Neural cell (in vitro differentiated cells): ENCODE results near the gene ZNF839. TPM values are rescaled to one million over a fixed set of nuclear protein-coding genes. Genes with fewer than 3 reads are reported as not detected.
"Not testable (repeated sequence)": the region's sequence is repeated elsewhere in the genome, so short reads cannot be mapped to it uniquely, and the experiment has no call there.

Source experiments
- H2AFZ ChIP-seq: fragments of 200-600, 300-800 bp; sonication (generic), shearing (Covaris generic); 2 replicates; pipeline ENCODE4 v1.6.0; 2014; ENCODE audit warnings: low read depth, mild to moderate bottlenecking, antibody characterized with exemption, low read length, moderate library complexity
- H3F3A ChIP-seq: fragments of 200-600 bp; shearing (Covaris generic); 2 replicates; pipeline ENCODE4 v1.6.1; 2016; ENCODE audit warnings: mild to moderate bottlenecking, moderate library complexity, mixed read lengths, antibody characterized with exemption, low read length; ENCODE audit not compliant: insufficient read depth, poor library complexity, severe bottlenecking
- H3K27ac ChIP-seq: fragments of 200-600, 300-800 bp; sonication (generic), shearing (Covaris generic); 2 replicates; pipeline ENCODE4 v1.5.1; 2014; ENCODE audit warnings: mild to moderate bottlenecking, low read length, moderate library complexity
- H3K27me3 ChIP-seq: fragments of 300-800, 200-600 bp; sonication (generic), shearing (Covaris generic); 2 replicates; pipeline ENCODE4 v1.6.0; 2014; ENCODE audit warnings: mild to moderate bottlenecking, low read depth, low read length, moderate library complexity; ENCODE audit not compliant: insufficient read depth
- H3K36me3 ChIP-seq: fragments of 300-800, 200-600 bp; sonication (generic), shearing (Covaris generic); 2 replicates; pipeline ENCODE4 v1.5.1; 2014; ENCODE audit warnings: mild to moderate bottlenecking, antibody characterized with exemption, low read length, moderate library complexity; ENCODE audit not compliant: insufficient read depth
- H3K4me2 ChIP-seq: fragments of 300-800, 200-600 bp; sonication (generic), shearing (Covaris generic); 2 replicates; pipeline ENCODE4 v1.6.0; 2014; ENCODE audit warnings: mild to moderate bottlenecking, low read length
- H3K4me3 ChIP-seq: fragments of 300-800, 200-600 bp; sonication (generic), shearing (Covaris generic); 2 replicates; pipeline ENCODE4 v1.5.1; 2014; ENCODE audit warnings: mild to moderate bottlenecking, low read length, moderate library complexity
- H3K79me2 ChIP-seq: fragments of 200-600 bp; shearing (Covaris generic); replicated peaks from 2 replicates; pipeline ENCODE4 v1.6.0; 2014; ENCODE audit warnings: mild to moderate bottlenecking, low read length, moderate library complexity; ENCODE audit not compliant: insufficient read depth
- H3K9ac ChIP-seq: fragments of 300-800, 200-600 bp; sonication (generic), shearing (Covaris generic); 2 replicates; pipeline ENCODE4 v1.6.1; 2016; ENCODE audit warnings: mild to moderate bottlenecking, low read length, mixed read lengths
- H3K9me2 ChIP-seq: fragments of 200-600 bp; shearing (Covaris generic); 2 replicates; pipeline ENCODE4 v1.6.1; 2016; ENCODE audit warnings: mild to moderate bottlenecking, low read length, mixed read lengths; ENCODE audit not compliant: insufficient read depth
- H3K9me3 ChIP-seq: fragments of 200-600, 300-800 bp; sonication (generic), shearing (Covaris generic); 2 replicates; pipeline ENCODE4 v1.6.1; 2016; ENCODE audit warnings: mild to moderate bottlenecking, mixed run types, low read length, moderate library complexity, mixed read lengths
- H4K20me1 ChIP-seq: fragments of 200-600 bp; shearing (Covaris generic); 2 replicates; pipeline ENCODE4 v1.6.1; 2016; ENCODE audit warnings: mild to moderate bottlenecking, mixed run types; ENCODE audit not compliant: insufficient read depth
- CTCF ChIP-seq: fragments of 450-650 bp; IDR thresholded peaks from 2 replicates; pipeline ENCODE4 v1.5.1; 2014; ENCODE audit warnings: antibody characterized with exemption, mild to moderate bottlenecking, moderate library complexity; ENCODE audit not compliant: poor library complexity, severe bottlenecking
- EP300 ChIP-seq: fragments of 450-650 bp; conservative IDR thresholded peaks from 2 replicates; pipeline ENCODE4 v1.6.1; 2014; ENCODE audit warnings: antibody characterized with exemption, mild to moderate bottlenecking, moderate library complexity; ENCODE audit not compliant: poor library complexity, severe bottlenecking
- EZH2 ChIP-seq: fragments of 200-600, 300-800 bp; shearing (Covaris generic), sonication (generic); IDR thresholded peaks from 2 replicates; pipeline ENCODE4 v1.6.1; 2014; ENCODE audit warnings: antibody characterized with exemption, low read length, borderline replicate concordance, mild to moderate bottlenecking; ENCODE audit not compliant: insufficient read depth, poor library complexity, severe bottlenecking
- MXI1 ChIP-seq: fragments of 450-650 bp; conservative IDR thresholded peaks from 2 replicates; pipeline ENCODE4 v1.6.1; 2014; ENCODE audit warnings: antibody characterized with exemption, mild to moderate bottlenecking; ENCODE audit not compliant: poor library complexity, severe bottlenecking
- POLR2AphosphoS5 ChIP-seq: IDR thresholded peaks from 2 replicates; pipeline ENCODE4 v1.6.1; 2012
- RAD21 ChIP-seq: fragments of 450-650 bp; conservative IDR thresholded peaks from 2 replicates; pipeline ENCODE4 v1.6.1; 2014; ENCODE audit warnings: antibody characterized with exemption, mild to moderate bottlenecking, moderate library complexity
- SMC3 ChIP-seq: fragments of 450-650 bp; conservative IDR thresholded peaks from 2 replicates; pipeline ENCODE4 v1.6.1; 2014; ENCODE audit warnings: antibody characterized with exemption, mild to moderate bottlenecking, moderate library complexity; ENCODE audit not compliant: poor library complexity
- TAF1 ChIP-seq: IDR thresholded peaks from 2 replicates; pipeline ENCODE4 v1.6.1; 2012; ENCODE audit warnings: low read depth
- polyA plus RNA-seq: library from polyadenylated mRNA; depleted of rRNA; stranded (reverse); fragments of >200 nt; gene quantifications from 2 replicates; pipeline ENCODE4 v1.2.3, GENCODE V29; 2014
- TF ChIP-seq, protein P1 (sequence below): IDR thresholded peaks from 2 replicates; pipeline ENCODE4 v1.6.1; 2012; ENCODE audit warnings: borderline replicate concordance

ZNF839 gene
- polyA plus RNA-seq, 1 donor from 2014 or later, result 15.3 TPM

GRCh38 chr14:102351023-102351422 lies 31.5 kb downstream of the ZNF839 start:
- H4K20me1 ChIP-seq, result no peaks in the 10 kb centered on the region
- no peaks in the 10 kb centered on the region for H3K79me2 ChIP-seq
- no peak for TF ChIP-seq CTCF
- TF ChIP-seq, protein P1, sequence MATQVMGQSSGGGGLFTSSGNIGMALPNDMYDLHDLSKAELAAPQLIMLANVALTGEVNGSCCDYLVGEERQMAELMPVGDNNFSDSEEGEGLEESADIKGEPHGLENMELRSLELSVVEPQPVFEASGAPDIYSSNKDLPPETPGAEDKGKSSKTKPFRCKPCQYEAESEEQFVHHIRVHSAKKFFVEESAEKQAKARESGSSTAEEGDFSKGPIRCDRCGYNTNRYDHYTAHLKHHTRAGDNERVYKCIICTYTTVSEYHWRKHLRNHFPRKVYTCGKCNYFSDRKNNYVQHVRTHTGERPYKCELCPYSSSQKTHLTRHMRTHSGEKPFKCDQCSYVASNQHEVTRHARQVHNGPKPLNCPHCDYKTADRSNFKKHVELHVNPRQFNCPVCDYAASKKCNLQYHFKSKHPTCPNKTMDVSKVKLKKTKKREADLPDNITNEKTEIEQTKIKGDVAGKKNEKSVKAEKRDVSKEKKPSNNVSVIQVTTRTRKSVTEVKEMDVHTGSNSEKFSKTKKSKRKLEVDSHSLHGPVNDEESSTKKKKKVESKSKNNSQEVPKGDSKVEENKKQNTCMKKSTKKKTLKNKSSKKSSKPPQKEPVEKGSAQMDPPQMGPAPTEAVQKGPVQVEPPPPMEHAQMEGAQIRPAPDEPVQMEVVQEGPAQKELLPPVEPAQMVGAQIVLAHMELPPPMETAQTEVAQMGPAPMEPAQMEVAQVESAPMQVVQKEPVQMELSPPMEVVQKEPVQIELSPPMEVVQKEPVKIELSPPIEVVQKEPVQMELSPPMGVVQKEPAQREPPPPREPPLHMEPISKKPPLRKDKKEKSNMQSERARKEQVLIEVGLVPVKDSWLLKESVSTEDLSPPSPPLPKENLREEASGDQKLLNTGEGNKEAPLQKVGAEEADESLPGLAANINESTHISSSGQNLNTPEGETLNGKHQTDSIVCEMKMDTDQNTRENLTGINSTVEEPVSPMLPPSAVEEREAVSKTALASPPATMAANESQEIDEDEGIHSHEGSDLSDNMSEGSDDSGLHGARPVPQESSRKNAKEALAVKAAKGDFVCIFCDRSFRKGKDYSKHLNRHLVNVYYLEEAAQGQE, result no peak
- no peak for TF ChIP-seq EZH2
- no peak for TF ChIP-seq POLR2AphosphoS5
- TF ChIP-seq EP300, result no peak
- no peak for TF ChIP-seq SMC3
- no peak for TF ChIP-seq TAF1
- no peak for TF ChIP-seq RAD21
- no peak for TF ChIP-seq MXI1
- no peak overlapping the region for H3K9ac ChIP-seq
- H3K27me3 ChIP-seq, result no peaks in the 10 kb centered on the region
- no peaks in the 10 kb centered on the region for H3K36me3 ChIP-seq
- H3K27ac ChIP-seq, result no peak overlapping the region
- H2AFZ ChIP-seq, result no peak overlapping the region
- H3K4me2 ChIP-seq, result no peak overlapping the region
- H3K9me2 ChIP-seq, result no peaks in the 10 kb centered on the region
- H3F3A ChIP-seq, result no peaks in the 10 kb centered on the region
- no peak overlapping the region for H3K4me3 ChIP-seq
- H3K9me3 ChIP-seq, result no peaks in the 10 kb centered on the region

GRCh38 chr14:102351593-102351992 lies 32.0 kb downstream of the ZNF839 start:
- not testable (repeated sequence) for H3K9ac ChIP-seq, H3K79me2 ChIP-seq, H2AFZ ChIP-seq, H3K27me3 ChIP-seq, H4K20me1 ChIP-seq, H3K9me3 ChIP-seq, H3F3A ChIP-seq, H3K4me3 ChIP-seq, H3K9me2 ChIP-seq, H3K27ac ChIP-seq, H3K4me2 ChIP-seq, H3K36me3 ChIP-seq

GRCh38 chr14:102352213-102352612 lies 32.7 kb downstream of the ZNF839 start:
- no peaks in the 10 kb centered on the region for H3K79me2 ChIP-seq
- H3K9me3 ChIP-seq, result no peaks in the 10 kb centered on the region
- H3K4me3 ChIP-seq, result no peak overlapping the region
- no peaks in the 10 kb centered on the region for H3K36me3 ChIP-seq
- H3K27ac ChIP-seq, result no peak overlapping the region
- H3K9ac ChIP-seq, result no peak overlapping the region
- TF ChIP-seq POLR2AphosphoS5 (no peak), SMC3 (no peak), RAD21 (no peak), EZH2 (no peak), EP300 (no peak), CTCF (no peak), MXI1 (no peak), TAF1 (no peak)
- TF ChIP-seq, protein P1, result no peak
- no peaks in the 10 kb centered on the region for H3K27me3 ChIP-seq
- H3K9me2 ChIP-seq, result no peaks in the 10 kb centered on the region
- no peaks in the 10 kb centered on the region for H4K20me1 ChIP-seq
- no peak overlapping the region for H3K4me2 ChIP-seq
- no peak overlapping the region for H2AFZ ChIP-seq
- H3F3A ChIP-seq, result no peaks in the 10 kb centered on the region
